ENCODE results near the gene PARP15.
"Not testable (repeated sequence)": the region's sequence is repeated elsewhere in the genome, so short reads cannot be mapped to it uniquely, and the experiment has no call there.

The PARP15 gene

DNA sequence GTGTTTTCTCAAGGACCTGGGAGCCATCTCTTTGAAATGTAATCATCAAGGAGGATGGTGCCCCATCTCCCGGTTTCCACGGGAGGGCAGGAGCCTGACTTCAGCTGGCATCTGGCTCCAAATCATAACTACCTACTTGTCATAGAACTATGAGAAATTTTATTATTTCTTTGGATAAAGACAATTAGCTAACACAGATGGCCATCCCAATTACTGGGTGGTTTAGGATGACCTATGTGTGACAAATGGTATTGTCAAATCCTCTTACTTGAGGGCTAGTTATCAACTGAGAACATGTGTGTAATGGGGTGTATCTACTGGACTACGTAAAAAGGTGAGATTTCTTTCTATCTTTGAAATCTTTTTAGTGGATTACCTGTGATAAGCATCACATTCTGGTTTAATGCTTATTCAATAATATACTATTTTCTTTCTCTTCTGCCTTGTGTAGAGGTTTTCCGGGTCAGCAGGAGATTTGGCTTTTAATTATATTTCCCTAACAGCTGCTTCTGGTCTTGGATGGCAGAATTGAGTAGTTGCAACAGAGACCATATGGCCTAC, 87.9 kb downstream of the PARP15 start:
- no peak for DNase-seq (ENCODE audit: low read depth in 3 of 3)

DNA sequence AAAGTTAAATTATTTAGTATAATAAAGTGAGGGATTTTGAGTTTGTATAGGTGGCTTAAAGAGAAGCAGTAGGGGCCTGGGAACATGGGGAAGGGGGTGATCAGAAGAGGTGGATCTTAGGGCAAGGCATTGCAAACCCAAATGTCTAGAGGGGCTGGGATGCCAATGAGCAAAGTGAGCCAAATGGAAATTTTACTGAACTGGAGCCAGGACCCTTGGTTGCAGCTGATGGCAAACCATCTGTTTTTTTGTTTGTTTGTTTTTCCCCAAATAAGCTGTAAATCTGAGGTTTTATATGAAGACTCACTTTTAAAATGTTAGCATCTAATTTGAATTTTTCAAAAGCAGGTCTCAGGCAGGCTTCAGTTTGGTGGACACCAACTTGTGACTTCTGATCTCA, 88.4 kb downstream of the PARP15 start:
- DNase-seq (ENCODE audit: low read depth in 3 of 3), result no peak

DNA sequence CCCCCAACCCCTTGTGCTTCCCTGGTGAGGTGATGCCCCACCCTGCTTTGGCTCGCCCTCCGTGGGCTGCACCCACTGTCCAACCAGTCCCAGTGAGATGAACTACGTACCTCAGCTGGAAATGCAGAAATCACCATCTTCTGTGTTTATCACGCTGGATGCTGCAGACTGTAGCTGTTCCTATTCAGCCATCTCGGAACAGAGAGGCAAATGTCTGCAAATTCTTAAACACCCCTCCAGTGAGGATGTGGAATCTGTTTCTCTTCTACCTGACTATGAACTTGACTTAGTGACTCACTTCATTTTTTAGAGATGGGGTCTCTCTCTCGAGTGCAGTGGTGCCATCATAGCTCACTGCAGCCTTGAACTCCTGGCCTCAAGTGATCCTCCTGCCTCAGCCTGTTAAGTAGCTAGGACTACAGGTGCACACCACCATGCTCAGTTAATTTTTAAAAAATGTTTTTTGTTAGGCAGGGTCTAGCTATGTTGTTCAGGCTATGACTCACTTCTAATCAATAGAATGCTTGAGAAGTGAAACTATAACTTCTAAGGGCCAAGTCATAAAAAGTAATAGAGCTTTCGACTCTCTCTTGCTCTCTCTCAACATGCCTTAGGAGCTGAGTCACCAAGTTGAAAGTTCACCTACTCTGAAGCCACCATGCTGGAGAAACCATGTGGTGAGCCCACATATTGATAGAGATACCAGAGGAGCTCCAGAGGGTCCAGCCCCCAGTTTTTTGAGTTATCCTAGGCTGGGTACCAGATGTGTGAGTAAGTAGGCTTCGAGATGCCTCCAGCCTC, 91.7 kb downstream of the PARP15 start:
- DNase-seq (ENCODE audit: low read depth in 3 of 3), result peak in 2 of 3 donors; percentile 22 to 44

DNA sequence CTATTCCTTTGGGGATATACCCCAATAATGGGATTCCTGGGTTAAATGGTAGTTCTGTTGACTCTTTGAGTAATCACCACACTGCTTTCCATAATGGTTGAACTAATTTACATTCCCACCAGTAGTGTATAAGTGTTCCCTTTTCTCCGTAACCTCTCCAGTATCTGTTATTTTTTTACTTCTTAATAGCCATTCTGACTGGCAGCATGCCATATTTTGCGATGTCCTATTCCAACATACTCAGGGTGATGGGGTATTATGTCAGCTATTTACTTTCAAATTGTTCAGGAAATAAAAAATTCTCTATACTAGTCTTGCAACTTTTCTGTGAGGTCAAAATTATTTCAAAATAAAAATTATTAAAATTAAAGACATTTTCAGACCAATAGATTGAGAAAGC, 94.1 kb downstream of the PARP15 start:
- DNase-seq (ENCODE audit: low read depth in 3 of 3), result no peak

DNA sequence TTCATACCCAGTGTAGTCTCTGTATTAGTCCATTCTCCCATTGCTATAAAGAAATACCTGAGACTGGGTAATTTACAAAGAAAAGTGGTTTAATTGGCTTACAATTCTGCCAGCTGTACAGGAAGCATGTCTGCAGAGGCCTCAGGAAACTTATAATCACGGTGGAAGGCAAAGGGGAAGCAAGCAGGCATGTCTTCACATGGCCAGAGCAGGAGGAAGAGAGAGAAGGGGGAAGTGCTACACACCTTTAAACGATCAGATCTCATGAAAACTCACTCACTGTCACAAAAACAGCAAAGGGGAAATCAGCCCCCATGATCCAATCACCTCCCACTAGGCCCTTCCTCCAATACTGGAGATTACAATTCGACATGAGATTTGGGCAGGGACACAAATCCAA, 96.9 kb downstream of the PARP15 start:
- no peak for DNase-seq (ENCODE audit: low read depth in 3 of 3)

DNA sequence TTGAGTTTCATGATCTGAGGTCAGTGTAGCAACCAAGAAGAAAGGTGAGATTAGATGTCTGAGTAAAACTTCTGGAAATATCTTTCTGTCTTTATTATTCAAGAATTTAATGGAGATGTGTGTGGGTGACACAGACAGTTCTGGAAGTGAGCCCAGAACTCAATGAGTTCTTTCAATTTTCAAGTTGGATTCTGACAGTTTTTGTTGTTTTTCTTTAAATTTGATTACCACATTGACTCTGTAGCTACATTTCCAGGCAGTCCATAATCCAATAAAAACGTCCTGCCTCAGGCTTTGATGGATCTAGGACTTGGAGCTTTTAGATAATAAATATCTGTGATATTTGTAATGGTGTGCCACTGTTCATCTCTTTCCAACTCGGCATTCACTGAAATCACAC, 99.3 kb downstream of the PARP15 start:
- DNase-seq (ENCODE audit: low read depth in 3 of 3), result no peak

DNA sequence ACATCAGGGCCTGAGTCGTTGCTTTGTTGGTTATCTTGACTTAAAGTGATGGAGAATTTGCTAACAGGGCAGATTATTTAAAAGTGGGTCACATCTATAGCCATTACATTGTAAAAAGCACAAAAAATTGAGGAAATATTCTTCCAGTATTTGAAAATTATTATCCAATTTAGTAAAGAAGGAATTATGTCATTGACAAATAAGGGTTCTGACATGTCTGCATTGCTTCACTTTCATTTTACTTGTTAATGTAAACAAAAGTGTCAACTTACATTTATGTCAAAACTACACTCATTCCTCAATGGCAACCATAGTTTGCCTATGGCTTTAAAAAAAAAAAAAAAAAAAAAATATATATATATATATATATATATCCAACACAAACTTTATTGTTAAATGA, 99.8 kb downstream of the PARP15 start:
- DNase-seq (ENCODE audit: low read depth in 3 of 3), result no peak

DNA sequence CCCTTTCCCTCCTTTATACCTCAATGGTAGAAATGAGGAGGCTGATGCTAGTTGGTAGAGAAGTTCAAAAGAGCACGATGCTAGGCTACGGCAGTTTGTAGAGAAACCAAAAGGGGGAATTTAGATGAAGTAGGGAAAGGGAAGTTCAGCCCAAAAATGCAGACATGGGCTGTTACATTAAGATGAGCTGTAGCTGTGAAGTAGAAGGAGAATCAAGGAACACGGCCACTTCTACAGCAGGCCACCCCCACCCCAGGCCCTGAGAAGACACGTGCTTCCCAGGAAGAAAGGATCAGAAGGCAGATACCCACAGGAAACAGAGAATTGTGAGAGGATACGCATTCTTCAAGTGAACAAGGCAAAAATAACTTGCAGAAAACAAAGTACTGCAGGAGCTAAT, 101.1 kb downstream of the PARP15 start:
- DNase-seq (ENCODE audit: low read depth in 3 of 3), result no peak

DNA sequence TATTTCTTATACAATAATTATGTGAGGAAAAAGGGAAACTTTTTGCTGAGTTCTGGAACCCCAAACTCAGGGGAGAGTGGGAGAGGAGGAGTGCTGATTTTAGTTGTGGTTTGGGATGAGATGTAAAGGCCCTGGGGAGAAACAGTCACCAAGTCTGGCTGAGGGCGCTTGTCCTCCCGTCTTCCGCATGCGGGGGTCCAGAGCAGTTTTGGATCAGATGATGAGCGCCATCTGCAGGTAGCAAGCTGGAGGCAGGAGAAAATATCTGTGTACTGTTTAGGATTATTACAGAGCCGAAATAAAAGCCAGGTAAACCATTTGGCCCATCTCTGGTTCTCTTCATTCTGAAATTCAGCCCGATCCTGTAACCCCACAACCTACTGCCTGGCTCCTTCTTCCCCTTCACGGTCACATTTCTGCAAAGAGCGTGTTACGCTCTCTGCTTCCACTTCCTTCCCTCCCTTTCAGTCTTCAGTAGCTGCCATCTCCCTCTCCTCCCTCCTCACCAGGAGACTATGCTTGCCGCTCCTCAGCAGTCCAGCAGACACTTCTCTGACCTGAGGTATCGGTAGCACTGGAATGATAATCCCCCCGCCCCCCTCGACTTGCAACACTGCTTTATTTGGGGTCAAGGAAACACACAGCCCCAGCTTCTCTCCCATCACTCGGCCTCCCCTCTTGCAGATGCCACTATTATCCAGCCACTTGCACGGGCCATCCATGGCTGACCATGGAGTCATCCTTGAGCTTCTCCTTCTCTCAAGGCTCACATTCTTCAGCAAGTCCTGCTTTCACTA, 101.8 kb downstream of the PARP15 start:
- DNase-seq (ENCODE audit: low read depth in 3 of 3), result peak; percentile 67 to 75 (median 68)

DNA sequence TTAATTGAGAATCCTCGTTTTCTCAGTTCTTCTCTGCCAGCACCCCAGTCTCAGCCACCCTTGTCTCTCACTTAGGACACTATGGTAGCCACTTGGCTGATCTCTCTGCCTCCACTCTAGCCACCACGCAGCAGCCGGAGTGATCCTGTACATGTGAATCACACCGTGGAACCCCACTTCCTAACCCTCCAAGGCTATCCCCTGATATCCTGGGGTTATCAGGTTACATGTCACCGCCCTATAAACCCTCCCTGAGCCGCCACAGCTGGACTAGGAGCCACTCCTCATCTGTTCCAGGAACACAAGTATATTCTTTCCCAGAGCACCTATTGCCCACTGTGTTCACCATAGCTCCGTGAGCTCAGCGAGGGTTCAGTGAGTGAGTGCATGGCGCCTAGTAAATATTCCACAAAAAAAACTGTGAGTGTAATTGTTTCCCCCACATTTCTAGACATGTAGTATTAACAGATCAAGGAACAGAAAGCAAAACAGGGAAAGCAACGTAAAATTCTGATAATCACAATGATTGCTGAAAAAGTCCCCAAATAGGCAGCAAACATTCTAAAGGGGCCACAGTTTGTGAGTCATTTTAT, 102.5 kb downstream of the PARP15 start:
- peak in 1 of 3 donors; percentile 4 for DNase-seq (ENCODE audit: low read depth in 3 of 3)

DNA sequence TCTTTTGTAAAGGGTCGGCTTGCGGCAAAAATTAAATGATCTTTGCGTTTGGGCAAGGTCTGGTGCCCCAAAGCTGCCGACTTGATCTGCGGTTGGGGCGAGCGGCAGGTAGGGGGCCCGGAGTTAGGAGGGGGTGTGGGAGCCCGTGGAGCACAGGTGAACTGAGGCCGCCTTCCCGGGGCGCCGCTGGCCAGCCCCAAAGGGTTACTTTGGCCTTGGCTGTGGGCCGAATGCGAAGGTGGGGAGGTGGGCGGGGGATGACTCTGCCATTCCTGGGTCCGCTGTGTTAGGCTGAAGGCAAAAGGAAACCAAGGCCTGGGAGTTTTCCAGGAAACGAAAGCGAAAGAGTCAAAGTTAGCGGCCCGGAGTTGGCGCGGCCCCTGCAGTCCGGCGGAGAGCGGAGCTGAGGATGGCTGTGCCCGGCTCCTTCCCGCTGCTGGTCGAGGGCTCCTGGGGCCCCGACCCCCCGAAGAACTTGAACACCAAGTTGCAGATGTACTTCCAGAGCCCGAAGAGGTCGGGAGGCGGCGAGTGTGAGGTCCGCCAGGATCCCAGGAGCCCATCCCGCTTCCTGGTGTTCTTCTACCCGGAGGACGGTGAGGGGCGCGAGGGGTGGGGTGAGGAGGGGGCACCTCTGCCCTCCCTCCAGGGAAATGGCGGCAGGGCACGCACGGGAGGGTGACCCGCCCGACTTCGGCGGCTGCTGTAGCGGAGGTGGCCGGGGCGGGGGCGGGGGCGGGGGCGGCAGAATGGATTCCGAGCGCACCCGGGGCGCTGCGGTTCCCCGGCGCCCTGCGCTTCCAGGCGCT, 103.2 kb downstream of the PARP15 start, which contains the start of gene PARP14:
TSS of gene PARP14 (plus strand) at position 365 of the 809 bp plus-strand sequence. CDS start at position 410, 45 bp downstream.
- DNase-seq (ENCODE audit: low read depth in 3 of 3), result peak; percentile 33 to 46 (median 40)

DNA sequence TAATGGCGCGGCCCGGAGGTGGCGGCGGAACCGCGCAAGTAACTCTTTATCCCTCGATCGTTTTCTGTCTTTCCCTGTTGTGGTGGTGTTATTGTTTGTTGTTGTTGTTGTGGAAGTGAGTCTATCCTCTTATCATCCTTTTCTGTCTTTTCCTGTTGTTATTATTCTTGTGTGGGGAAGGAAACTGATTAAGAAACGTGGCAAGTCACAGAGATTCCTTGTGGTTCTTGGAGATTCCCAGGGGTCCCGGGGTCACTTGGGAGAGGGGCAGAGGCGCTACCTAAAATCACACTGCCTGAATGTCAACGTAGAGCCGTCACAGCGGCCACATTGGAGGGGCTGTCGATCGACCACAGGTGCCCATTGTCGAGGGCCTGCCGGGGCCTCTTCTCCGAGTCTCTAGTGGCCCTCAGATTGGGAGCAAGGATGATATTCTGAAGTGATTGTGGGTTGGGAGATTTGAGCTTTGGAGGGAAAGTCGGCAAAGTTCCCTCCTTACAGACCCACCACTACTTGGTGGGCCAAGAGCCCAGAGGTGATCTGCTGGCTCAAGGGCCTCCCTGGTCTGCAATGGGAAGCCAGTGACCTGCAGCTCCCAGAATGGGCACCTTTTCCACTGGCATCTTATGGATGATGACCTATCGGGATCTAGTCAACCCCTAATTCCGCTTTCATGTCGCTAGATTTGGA, 104.0 kb downstream of the PARP15 start:
- DNase-seq (ENCODE audit: low read depth in 3 of 3), result peak in 1 of 3 donors; percentile 4

DNA sequence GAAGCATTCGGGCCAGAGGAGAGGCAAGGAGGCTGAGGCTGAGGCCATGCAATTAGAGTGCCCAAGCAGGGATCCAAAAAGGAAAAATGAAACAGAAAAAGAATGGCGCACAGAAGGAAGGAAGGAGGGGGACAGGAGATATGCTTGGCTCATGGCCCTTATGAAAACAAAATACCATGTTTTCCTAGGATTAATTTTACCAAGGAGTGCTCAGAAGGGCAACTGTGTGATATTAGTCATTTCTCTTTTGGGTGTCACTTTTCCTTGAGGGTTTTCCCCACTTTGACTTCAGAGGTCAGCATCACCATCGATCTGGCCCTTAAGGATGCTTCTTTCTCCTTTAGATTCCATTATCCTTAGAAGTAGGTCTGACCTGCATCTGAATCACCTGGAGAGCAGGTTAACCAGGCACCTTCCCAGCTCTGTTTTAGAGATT, 104.5 kb downstream of the PARP15 start:
- DNase-seq (ENCODE audit: low read depth in 3 of 3), result no peak

DNA sequence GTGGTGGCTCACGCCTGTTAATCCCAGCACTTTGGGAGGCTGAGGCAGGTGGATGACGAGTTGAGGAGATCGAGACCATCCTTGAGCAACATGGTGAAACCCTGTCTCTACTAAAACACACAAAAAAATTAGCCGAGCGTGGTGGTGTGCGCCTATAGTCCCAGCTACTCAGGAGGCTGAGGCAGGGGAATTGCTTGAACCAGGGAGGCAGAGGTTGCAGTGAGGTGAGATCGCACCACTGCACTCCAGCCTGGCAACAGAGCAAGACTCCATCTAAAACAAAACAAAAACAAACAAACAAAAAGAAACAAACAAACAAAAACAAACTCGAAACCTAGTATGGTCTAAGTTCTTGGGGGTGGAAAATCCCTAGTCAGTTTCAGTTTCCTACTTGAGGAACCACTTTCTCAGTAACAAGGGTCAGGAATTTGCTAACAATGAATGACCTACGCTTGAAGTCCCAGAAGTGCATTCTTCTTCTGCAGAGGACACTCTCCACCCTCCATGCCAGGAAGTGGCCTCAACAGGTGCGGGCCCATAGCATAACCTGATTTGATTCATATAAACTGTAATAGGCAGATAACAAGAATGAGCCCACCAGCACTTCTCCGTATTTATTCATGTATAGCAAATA, 105.4 kb downstream of the PARP15 start:
- not testable (repeated sequence) for DNase-seq (ENCODE audit: low read depth in 3 of 3)

DNA sequence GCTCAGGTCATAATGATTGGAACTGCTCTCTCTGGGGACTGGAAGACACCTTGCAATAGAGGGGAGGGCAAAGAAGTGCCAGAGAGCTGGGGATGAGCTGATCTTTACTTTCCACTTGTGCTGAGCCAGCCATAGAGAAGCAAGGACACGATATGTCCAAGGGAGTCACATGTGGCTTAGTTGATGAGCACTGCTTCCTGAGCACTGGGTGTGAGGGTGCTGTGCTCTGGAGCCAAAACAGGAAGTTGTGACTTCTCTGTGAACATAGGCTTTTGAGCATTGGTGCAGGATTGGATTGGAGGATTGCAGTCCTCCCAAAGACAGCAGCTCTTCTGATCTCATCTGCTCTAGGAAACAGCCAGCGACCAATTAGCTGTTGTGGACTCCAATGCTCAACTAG, 109.8 kb downstream of the PARP15 start:
- DNase-seq (ENCODE audit: low read depth in 3 of 3), result no peak
